ENCODE data around the gene CCM2L.

Gene CCM2L

GRCh38 chr20:31996996-31997395 is 13.2 kb upstream of the CCM2L start:
- DNase-seq, result no peak

DNA sequence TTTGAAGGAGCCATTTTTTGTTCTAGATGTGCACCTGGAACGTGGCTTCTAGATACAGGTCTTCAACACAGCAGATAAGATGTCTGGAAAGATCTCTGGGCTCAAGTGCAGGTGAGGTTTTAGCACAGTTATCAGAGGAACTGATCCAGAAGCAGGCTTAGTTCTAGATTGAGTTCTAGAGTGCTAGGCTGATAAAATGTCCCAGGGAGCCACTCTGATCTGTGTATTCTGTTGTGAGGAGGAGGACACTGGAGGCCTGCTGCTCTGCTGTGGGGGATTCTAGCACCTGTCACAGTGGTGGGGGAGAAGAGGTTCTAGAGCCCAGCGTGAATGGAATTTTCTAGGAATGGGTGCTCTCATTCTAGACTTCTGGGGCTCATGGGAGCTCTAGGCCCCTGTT is 12.0 kb upstream of the CCM2L start:
- no peak for DNase-seq

- no peak for DNase-seq
Measured at GRCh38 chr20:32003325-32003724, 6.9 kb upstream of the CCM2L start.

DNA sequence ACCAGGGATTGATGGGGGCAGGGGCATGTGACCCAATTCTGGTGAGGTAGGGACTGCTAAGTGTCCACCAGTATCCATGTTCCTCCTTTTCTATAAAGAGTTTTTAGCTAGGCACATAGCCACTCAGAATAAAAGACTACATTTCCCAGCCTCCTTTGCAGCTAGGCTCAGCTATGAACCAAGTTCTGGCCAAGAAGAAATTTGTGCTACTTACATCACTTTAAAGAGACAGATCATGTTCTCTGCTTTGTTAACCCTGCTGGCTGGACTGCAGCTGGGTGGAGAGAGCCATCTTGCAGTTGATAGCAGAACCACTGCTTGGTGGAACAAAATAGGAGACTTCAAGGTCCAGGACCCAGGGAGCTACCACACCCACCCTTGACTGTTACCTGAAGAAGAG is 5.3 kb upstream of the CCM2L start:
- DNase-seq, result no peak

DNA sequence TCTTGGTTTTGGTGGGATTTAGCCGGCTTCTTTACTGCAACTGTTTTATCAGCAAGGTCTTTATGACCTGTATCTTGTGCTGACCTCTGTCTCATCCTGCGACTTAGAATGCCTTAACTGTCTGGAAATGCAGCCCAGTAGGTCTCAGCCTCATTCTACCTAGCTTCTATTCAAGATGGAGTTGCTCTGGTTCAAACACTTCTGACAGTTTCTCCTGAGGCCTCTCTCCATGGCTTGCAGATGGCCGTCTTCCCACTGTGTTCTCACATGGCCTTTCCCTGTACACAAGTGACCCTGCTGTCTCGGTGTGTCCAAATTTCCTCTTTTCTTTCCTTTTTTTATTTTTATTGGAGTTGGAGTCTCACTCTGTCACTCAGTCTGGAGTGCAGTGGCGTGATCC is 4.2 kb upstream of the CCM2L start:
- no peak for DNase-seq

- no peak for DNase-seq
Measured at GRCh38 chr20:32006841-32007786, 3.1 kb upstream of the CCM2L start.

GRCh38 chr20:32007787-32008616 is 2.2 kb upstream of the CCM2L start:
- DNase-seq, result no peak

- DNase-seq, result no peak
Measured at GRCh38 chr20:32009564-32009963, 674 bp upstream of the CCM2L start.

GRCh38 chr20:32010666-32011065 is 428 bp downstream of the CCM2L start:
- no peak for DNase-seq

DNA sequence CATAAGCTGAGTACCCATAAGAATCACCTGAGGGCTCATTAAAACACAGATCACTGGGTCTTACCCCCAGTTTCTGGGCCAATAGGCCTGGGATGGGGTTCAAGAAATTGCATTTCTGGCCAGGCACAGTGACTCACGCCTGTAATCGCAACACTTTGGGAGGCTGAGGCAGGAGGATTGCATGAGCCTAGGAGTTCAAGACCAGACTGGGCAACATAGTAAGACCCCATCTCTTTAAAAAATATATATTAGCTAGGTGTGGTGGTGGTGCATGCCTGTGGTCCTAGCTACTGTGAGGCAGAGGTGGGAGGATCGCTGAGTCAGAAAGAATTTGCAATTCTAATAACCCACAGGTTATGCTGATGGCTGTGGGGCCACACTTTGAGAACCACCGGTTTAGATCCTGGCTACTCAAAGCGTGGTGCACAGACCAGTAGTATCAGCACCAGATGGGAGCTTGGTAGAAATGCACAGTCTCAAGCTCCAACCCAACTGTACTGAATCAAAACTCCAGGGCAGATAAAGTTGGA is 2.0 kb downstream of the CCM2L start:
- DNase-seq, result no peak

- no peak for DNase-seq
Measured at GRCh38 chr20:32013326-32013725, 3.1 kb downstream of the CCM2L start.

- peak; percentile 65 for DNase-seq
Measured at GRCh38 chr20:32017711-32018251, 7.5 kb downstream of the CCM2L start.

DNA sequence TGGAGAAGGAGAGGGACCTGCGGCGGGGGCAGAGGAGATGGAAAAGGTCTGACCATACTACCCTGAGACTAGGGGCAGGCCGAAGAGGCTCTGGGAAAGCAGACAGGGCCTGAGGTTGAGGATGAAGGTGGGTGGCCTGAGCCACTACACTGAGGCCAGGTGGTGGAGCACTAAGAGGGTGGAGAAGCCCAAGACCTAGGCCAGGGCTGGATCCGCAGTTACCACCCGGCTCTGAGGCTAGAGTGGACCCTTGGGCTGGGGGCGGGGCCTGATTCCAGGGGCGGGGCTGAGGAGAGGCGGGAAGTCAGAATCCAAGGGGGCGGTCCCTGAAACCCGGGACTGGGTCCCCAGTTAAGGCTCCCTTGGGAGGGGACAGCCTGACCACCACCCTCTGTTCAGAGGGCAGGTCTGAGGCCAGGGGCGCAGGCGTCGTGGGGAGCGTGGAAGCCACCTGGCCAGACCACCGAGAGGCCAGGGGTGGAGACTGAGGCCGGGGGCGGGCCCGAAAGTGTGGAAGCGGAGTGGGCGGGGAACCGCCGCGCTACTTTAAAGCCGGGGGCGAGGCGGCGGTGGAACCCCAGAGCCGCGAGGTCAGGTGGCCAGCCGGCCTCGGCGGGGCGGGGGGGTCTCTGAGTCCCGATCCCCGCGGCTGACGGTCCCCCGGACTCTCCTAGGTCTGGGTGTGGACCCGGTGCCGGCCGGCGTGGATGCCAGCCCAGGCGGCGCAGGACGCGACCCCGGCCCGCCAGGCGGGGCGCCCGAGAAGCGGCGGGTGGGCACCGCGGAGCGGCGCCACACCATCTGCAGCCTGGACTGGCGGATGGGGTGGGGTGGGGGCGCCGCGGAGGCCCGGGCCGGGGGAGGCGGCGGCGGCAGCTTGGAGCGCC is 8.3 kb downstream of the CCM2L start:
- DNase-seq, result peak; percentile 16

GRCh38 chr20:32019156-32019510 is 8.9 kb downstream of the CCM2L start:
- DNase-seq, result no peak

- DNase-seq, result no peak
Measured at GRCh38 chr20:32019563-32020463, 9.6 kb downstream of the CCM2L start.

DNA sequence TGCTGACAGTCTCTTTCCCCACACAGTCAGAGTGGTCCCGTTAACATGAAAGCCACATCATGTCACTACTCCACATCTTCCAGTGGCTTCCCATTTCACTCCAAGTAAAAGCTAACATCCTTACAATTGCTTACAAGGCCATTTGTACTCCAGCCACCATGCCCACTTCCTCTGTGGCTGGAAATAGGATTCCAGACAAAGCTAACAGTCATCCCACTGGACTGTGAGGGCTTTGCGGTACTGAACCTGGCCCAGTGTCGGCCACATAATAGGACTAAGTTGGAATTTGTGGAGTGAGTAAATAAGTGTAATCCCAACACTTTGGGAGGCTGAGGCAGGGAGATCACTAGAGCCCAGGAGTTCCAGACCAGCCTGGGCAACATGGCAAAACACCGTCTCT is 10.9 kb downstream of the CCM2L start:
- no peak for DNase-seq

DNA sequence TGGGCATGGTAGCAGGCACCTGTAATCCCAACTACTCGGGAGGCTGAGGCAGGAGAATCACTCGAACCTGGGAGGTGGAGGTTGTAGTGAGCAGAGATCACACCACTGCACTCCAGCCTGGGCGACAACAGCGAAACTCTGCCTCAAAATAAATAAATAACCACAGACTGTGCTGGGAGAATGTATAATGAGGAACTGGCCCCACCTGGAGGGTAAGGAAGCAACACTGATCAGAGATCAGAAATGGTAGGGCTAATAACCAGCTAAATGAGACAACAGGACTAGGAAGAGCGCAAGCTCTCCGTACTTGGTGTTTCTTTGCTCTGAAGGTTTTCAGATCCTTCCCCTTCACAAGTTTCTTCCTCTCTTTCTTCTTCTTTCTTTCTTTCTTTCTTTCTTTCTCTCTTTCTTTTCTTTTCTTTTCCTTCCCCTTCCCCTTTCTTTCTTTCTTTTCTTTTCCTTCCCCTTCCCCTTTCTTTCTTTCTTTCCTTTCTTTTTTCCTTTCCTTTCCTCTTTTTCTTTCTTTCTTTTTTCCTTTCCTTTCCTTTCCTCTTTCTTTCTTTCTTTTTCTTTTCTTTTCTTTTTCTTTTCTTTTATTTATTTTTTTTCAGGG is 14.6 kb downstream of the CCM2L start:
- DNase-seq, result no peak

DNA sequence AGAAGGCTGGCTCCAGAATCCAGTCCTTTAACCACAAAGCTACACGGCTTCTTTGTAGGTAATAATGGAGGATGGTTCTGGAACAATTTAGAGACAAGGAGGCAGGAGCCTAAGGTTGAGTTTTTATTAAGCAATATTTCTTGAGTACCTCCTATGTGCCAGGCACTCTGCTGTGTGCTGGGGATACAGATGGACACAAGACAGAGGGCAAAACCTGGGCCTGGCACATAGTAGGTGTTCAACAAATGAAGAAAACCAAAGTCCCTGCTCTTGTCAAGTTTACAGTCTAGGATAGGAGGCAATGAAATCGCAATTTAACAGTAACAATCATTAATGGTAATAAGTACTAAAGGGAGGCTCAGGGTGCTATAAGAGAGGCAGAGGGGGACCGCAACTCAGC is 17.4 kb downstream of the CCM2L start:
- no peak for DNase-seq

DNA sequence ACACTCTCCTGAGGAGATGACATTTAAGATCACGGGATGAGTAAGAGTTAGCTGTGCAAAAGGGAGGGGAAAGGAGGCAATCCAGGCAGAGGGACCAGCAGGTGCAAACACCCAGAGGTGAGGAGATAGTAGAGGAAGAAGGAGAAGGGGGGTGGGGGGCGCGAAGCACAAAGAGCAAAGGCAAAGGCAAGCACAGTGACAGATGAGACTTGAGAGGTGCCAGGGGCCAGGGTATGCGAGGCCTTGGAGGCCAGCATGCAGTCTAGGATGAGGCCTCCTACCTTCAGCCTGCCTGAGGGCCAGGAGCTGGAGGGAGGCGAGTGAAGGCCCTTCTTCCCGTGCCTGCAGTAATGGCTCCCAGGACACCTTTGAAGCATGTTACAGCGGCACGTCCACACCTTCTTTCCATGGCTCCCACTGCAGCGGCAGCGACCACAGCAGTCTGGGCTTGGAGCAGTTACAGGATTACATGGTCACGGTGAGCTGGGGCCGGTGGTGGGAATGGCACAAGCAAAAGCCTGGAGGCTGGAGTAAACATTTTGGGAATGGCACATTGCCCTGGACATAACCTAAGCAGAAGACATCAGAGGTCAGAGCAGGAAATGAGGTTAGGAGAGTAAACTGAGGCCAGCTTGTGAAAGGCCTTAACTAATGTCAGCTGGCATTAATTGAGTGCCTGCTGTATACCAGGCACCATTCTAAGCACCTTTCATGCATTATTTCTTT is 18.6 kb downstream of the CCM2L start:
- DNase-seq, result no peak

DNA sequence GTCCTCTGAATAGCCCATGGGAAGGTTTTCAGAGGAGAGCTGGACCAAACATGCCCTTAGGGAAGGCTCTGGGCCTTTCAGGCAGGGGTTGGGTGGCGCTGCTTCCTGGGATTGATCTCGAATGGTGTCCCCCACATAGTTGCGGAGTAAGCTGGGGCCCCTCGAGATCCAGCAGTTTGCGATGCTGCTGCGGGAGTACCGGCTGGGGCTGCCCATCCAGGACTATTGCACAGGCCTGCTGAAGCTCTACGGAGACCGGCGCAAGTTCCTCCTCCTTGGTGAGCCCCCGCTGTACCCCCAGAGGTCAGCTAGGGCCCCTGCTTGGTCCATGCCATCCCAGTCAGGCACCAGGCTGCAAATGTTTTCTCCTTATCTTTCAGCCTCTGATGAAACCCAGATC is 19.3 kb downstream of the CCM2L start:
- DNase-seq, result no peak

Measured in CD4-positive, alpha-beta T cell treated with Interferon gamma for 1 hour (primary cell).